ENCODE data around the gene NANOS2. TPM values are rescaled to one million over a fixed set of nuclear protein-coding genes. Genes with fewer than 3 reads are reported as not detected.
A peak's percentile ranks its signal among the peaks of the same experiment; 100 is the strongest.

The NANOS2 gene
- total and polyA plus RNA-seq, 2 donors from 2014 or later: not detected

- intact Hi-C loops (cut with DNase I): no loop called here
- no peak overlapping the region for H3K4me3 ChIP-seq (ENCODE audit: low read length in 3 of 3)
- DNase-seq (no peak), FAIRE-seq (no peak)
- H3K27ac ChIP-seq (ENCODE audit: low read depth in 2 of 2, low read length in 2 of 2): no peak overlapping the region
- H3K27me3 ChIP-seq (ENCODE audit: control insufficient read depth, insufficient read depth, low read length): no peaks in the 10 kb centered on the region
- H3K9ac ChIP-seq (ENCODE audit: low read length in 3 of 3): no peak overlapping the region
- no peaks in the 10 kb centered on the region for H3K36me3 ChIP-seq (ENCODE audit: control insufficient read depth in 2 of 3, insufficient read depth in 3 of 3, low read length in 3 of 3)
- H3K9me3 ChIP-seq (ENCODE audit: control insufficient read depth in 2 of 3, insufficient read depth in 1 of 3, low read length in 3 of 3): no peaks in the 10 kb centered on the region
- H3K4me1 ChIP-seq (ENCODE audit: control insufficient read depth in 2 of 3, insufficient read depth in 2 of 3, low read depth in 1 of 3, low read length in 3 of 3): peaks cover 0 to 31% (median 11%) of the 10 kb centered on the region in 3 donors
- TF ChIP-seq CTCF (IDR thresholded peaks at IDR 0.05; ENCODE audit: borderline replicate concordance, extremely low read depth, insufficient read depth): no peak
These were observed 34.6 kb downstream of the NANOS2 start for GRCh38 chr19:45879971-45880370.

DNA sequence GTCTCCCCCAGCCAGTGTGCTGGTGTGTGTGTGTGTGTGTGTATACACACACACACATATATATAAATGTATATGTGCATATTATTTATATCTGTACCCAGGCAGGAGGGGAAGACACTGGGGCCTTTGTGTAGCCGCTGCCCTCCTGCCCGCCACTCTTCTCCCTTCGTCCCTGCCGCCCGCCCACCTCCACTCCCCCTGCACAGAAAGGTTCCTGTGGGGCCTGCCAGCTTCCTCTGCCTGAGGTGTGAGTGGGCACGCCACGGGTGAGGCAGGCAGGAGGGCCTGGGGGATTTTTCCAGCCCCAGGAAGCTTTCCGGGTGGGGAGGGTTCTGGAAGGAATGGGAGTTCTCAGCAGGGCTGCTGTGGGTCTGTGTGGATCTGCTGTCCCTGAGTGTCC lies 35.5 kb downstream of the NANOS2 start:
- H3K4me3 ChIP-seq (ENCODE audit: low read length in 3 of 3): no peak overlapping the region
- H3K9ac ChIP-seq (ENCODE audit: low read length in 3 of 3): no peak overlapping the region
- peaks cover 0 to 22% (median 11%) of the 10 kb centered on the region in 3 donors for H3K4me1 ChIP-seq (ENCODE audit: control insufficient read depth in 2 of 3, insufficient read depth in 2 of 3, low read depth in 1 of 3, low read length in 3 of 3)
- H3K36me3 ChIP-seq (ENCODE audit: control insufficient read depth in 2 of 3, insufficient read depth in 3 of 3, low read length in 3 of 3): no peaks in the 10 kb centered on the region
- DNase-seq (no peak), FAIRE-seq (no peak)
- intact Hi-C loops (cut with DNase I): no loop called here
- H3K27ac ChIP-seq (ENCODE audit: low read depth in 2 of 2, low read length in 2 of 2): no peak overlapping the region
- H3K27me3 ChIP-seq (ENCODE audit: control insufficient read depth, insufficient read depth, low read length): no peaks in the 10 kb centered on the region
- no peak for TF ChIP-seq CTCF (IDR thresholded peaks at IDR 0.05; ENCODE audit: borderline replicate concordance, extremely low read depth, insufficient read depth)
- no peaks in the 10 kb centered on the region for H3K9me3 ChIP-seq (ENCODE audit: control insufficient read depth in 2 of 3, insufficient read depth in 1 of 3, low read length in 3 of 3)

GRCh38 chr19:45878043-45878794 lies 36.4 kb downstream of the NANOS2 start:
- H3K4me1 ChIP-seq (ENCODE audit: control insufficient read depth in 2 of 3, insufficient read depth in 2 of 3, low read depth in 1 of 3, low read length in 3 of 3): peaks cover 0 to 16% (median 10%) of the 10 kb centered on the region in 3 donors
- no peak overlapping the region for H3K4me3 ChIP-seq (ENCODE audit: low read length in 3 of 3)
- no peaks in the 10 kb centered on the region for H3K27me3 ChIP-seq (ENCODE audit: control insufficient read depth, insufficient read depth, low read length)
- no peak for TF ChIP-seq CTCF (IDR thresholded peaks at IDR 0.05; ENCODE audit: borderline replicate concordance, extremely low read depth, insufficient read depth)
- intact Hi-C loops (cut with DNase I): no loop called here
- no peak overlapping the region for H3K9ac ChIP-seq (ENCODE audit: low read length in 3 of 3)
- no peaks in the 10 kb centered on the region for H3K36me3 ChIP-seq (ENCODE audit: control insufficient read depth in 2 of 3, insufficient read depth in 3 of 3, low read length in 3 of 3)
- FAIRE-seq (no peak), DNase-seq (peak in 1 of 5 donors; percentile 44)
- peak overlapping the region in 1 of 2 donors; percentile 5 for H3K27ac ChIP-seq (ENCODE audit: low read depth in 2 of 2, low read length in 2 of 2)
- H3K9me3 ChIP-seq (ENCODE audit: control insufficient read depth in 2 of 3, insufficient read depth in 1 of 3, low read length in 3 of 3): no peaks in the 10 kb centered on the region
